ENCODE measurements around the gene MAN1B1.
A peak's percentile ranks its signal among the peaks of the same experiment; 100 is the strongest.

MAN1B1 gene

DNA sequence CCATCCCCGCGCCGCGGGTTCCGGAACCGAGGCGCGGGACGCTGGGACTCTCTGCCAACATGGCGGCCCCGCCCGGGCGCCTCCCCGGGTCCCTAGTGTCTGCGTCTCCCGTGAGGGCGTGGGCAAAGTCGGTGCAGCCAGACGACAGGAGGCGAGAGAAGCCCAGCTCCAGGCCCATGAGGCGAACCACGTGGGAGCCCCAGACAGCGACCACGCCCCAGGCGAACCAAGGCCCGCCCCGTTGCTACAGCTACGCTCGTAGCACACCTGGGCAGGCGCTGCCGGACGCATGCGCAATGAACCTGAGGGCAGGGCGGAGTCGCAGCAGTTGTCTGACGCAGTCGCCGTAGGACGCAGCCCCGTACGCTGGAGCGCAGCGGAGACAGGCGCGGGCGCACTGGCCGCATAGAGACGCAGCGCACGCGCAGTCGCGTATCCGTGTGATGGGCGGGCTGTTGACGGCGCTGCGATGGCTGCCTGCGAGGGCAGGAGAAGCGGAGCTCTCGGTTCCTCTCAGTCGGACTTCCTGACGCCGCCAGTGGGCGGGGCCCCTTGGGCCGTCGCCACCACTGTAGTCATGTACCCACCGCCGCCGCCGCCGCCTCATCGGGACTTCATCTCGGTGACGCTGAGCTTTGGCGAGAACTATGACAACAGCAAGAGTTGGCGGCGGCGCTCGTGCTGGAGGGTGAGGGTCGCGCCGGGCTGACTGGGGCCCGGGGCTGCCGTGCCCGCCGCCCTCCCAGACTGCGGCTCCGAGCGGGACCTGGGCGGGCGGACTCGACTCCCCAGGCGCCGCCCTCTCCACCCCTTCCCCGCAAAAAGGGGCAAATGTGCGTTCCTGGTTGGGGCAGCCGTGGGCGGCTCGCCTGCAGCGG lies at the start of gene MAN1B1:
TSS of gene MAN1B1 (plus strand) at position 455 of the 878 bp plus-strand sequence. CDS start at position 470, 15 bp downstream.
- peak; percentile 97 to 99 for DNase-seq (ENCODE audit: low read depth in 1 of 2, low spot score in 1 of 2)

- no peak for DNase-seq (ENCODE audit: low read depth in 1 of 2, low spot score in 1 of 2)
Observed at GRCh38 chr9:137037035-137037434, 49.8 kb upstream of the MAN1B1 start.

DNA sequence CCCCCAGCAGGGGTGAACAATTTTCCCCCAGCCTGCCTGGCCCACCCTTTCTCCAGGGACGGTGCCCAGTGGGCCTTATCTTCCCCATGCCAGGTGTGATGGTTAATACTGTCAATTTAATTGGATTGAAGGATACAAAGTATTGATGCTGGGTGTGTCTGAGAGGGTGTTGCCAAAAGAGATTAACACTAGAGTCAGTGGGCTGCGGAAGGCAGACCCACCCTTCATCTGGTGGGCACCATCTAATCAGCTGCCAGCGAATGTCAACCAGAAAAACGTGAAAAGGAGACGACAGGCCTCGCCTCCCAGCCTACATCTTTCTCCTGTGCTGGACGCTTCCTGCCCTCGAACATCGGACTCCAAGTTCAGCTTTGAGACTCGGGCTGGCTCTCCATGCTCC lies 49.3 kb upstream of the MAN1B1 start:
- DNase-seq (ENCODE audit: low read depth in 1 of 2, low spot score in 1 of 2) = no peak

DNA sequence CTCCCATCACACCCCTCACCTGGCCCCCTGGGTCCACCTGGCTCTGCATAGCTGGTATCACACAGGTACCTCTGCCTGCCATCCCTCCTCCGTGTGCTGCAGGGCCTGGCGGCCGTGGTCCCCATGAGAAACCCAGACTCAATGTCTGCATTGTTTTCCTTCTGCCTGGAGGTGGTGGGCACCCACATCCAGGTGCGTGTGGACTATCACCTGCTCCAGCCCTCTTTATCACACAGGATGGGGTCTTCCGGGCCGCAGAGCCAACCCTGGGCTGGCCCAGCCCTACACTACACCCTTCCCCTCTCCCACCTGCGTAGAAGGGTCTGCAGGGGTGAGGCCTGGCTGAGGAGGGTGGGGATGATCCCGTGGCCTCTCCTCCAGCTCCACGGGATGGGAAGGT lies 47.9 kb upstream of the MAN1B1 start:
- no peak for DNase-seq (ENCODE audit: low read depth in 1 of 2, low spot score in 1 of 2)

DNA sequence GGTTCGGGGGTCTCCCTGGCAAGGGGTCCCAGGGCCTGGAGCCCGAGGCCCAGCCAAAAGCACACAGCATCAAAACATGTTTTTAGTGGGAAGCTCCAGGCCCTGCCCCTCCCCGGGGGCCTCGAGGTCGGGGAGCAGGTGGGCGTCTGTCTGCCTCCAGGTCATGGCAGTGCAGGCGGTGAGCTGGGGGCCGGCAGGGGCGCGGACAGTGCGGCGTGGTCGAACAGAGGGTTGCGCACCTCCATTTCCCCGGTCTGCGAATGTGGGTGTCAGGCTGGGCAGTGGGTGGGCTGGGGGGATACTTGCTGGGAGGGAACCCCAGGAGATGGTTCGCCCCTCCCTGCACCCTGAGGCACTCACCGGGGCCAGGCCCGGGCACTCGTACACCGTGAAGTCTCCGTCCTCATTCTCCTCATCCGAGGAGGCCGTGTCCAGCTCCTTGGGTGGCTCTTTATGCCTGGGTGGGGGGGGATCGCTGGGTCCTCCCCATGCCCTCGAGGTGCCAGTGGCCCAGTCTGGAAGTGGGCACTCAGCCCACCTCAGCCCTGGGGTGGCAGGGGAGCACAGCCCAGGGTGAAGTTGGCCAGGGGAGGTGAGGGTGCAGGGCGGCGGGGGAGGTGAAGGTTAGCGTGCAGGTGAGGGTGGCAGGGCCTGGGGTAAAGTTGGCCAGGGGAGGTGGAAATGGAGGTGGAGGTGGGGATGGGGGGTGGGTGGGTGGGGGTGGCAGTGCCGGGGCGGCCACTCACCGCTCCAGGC lies 47.0 kb upstream of the MAN1B1 start:
- no peak for DNase-seq (ENCODE audit: low read depth in 1 of 2, low spot score in 1 of 2)

GRCh38 chr9:137040568-137040967 lies 46.2 kb upstream of the MAN1B1 start:
- DNase-seq (ENCODE audit: low read depth in 1 of 2, low spot score in 1 of 2) = no peak

- DNase-seq (ENCODE audit: low read depth in 1 of 2, low spot score in 1 of 2) = no peak
Observed at GRCh38 chr9:137041124-137041523, 45.7 kb upstream of the MAN1B1 start.

- no peak for DNase-seq (ENCODE audit: low read depth in 1 of 2, low spot score in 1 of 2)
Observed at GRCh38 chr9:137042751-137043727, 43.7 kb upstream of the MAN1B1 start.

- no peak for DNase-seq (ENCODE audit: low read depth in 1 of 2, low spot score in 1 of 2)
Observed at GRCh38 chr9:137044037-137044436, 42.7 kb upstream of the MAN1B1 start.

GRCh38 chr9:137044502-137045177 lies 42.1 kb upstream of the MAN1B1 start:
- no peak for DNase-seq (ENCODE audit: low read depth in 1 of 2, low spot score in 1 of 2)

GRCh38 chr9:137045294-137046087 lies 41.3 kb upstream of the MAN1B1 start:
- DNase-seq (ENCODE audit: low read depth in 1 of 2, low spot score in 1 of 2) = no peak

DNA sequence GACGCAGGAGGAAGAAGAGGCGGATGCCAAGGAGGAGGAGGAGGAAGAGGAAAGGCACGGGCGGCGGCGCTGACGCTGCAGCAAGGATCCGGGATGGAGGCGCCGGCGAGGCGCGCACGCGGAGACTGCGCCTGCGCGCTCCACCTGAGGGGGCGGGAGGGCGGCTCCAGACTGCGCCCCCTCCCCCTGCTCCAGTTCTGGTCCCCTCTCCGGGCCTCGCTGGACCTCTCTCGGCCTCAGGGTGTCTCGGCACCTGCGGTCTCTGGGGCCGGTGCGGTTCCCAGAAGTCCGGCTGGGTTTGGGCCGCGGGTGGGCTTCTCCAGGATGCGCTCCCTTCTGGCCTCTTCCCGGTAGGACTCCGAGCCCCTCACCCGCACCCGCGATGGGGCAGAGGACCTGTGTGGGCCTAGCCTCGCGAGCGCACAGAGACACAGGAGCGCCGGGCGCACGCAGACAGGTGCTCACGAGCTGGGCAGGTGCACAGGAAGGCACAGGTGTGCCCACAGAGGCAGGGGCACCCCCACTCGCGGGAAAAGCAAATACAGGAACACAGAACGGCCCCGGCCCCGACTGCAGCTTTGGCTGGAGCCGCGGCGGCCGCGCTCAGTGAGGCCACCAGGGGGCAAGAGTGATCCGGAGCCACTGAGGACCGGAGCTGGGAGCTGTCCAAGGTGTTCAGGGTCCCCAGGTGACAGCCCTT lies 40.5 kb upstream of the MAN1B1 start, which contains the start of gene NPDC1:
TSS of gene NPDC1 (minus strand) at position 90 of the 700 bp plus-strand sequence. CDS start 188 bp downstream, outside the sequence.
- DNase-seq (ENCODE audit: low read depth in 1 of 2, low spot score in 1 of 2) = peak; percentile 56 to 69

DNA sequence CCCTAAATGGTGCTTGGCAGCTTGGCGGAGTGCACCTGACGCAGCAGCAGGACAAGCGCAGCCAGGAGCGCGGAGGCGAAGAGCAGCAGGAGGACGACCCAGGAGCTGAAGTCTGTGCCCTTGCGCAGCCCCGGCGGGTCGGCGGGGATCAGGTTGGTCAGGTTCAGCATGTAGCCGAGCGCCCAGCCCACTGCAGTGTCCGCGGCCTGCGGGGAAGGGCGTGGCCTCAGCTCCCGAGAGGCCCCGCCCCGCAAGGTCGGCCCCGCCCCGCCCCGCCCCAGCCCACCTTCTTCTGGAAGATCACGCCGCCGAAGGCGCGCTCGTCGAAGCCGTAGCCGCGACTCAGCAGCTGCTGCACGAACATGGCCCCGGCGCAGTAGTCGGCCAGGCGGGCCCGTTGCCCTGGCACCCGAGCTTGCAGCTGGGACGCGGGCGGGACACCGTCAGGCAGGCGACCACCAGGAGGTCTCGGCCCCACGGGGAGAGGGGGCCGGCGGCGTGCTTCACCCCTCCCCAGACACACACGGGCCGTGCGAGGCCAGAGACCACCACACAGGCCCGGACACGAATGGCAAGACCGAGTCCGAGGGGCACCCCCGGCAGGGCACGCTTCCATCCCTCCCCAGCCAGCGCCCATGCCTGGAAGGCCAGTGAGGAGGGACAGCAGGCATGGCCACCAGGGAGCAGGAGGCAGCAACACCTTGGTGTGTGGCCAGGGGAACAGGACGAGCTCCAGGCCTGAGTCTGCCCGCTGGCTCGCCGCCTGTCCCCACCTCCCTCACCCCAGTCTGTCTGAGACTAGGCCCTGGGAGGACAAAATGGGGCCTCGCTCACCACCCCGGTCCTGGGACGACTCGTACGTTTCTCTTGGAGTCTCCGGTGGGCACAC lies 37.9 kb upstream of the MAN1B1 start:
- DNase-seq (ENCODE audit: low read depth in 1 of 2, low spot score in 1 of 2) = no peak

- DNase-seq (ENCODE audit: low read depth in 1 of 2, low spot score in 1 of 2) = no peak
Observed at GRCh38 chr9:137049544-137050449, 37.0 kb upstream of the MAN1B1 start.

DNA sequence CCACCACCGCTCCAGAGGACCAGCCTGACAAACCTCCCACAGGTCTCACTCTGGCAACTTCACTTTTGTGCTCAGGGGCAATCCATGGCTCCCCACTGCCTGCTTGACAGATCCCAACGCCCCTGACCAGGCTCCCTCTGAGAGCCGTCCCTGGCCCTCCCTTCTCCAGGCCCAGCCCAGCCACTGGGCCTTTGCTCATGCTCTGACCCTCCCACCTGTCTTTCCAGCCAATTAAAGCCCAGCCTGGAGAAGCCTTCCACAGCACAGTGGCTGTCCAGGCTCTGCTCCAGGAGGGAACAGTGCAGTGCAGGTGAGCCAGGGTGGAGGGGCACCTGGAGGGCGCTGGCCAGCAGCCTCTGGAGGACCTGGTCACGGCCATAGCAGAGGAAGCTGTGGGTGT lies 36.2 kb upstream of the MAN1B1 start:
- DNase-seq (ENCODE audit: low read depth in 1 of 2, low spot score in 1 of 2) = no peak

GRCh38 chr9:137051145-137051724 lies 35.5 kb upstream of the MAN1B1 start:
- no peak for DNase-seq (ENCODE audit: low read depth in 1 of 2, low spot score in 1 of 2)

DNA sequence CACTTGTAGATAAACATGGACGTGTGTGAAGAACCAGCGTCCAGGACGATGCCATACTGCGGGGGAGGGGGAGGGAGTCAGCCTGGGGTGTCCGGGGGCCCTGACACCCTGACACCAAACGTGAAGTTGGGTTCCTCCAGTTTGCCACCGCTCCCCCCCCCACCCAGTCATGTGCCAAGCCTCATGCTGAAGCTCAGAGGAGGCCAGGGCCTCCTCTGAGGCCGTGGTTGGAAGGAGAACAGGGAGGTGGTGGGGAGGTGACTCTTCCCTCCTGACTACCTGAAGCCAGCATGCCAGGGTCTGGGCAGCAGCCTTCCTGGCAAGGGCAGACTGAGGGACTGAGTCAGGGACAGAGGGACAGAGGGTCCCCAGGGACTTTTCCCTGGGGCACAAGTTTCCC lies 34.5 kb upstream of the MAN1B1 start:
- DNase-seq (ENCODE audit: low read depth in 1 of 2, low spot score in 1 of 2) = no peak
